ENCODE measurements around the gene BICC1. TPM values are rescaled to one million over a fixed set of nuclear protein-coding genes. Genes with fewer than 3 reads are reported as not detected.
"Not testable (repeated sequence)": the region's sequence is repeated elsewhere in the genome, so short reads cannot be mapped to it uniquely, and the experiment has no call there.

BICC1 gene
- total RNA-seq, 1 experiment from 2014 or later = 118 TPM

GRCh38 chr10:58856508-58857240 is 344.0 kb downstream of the BICC1 start:
- Mint-ChIP-seq H3K27me3 (ENCODE audit: insufficient read depth, unreplicated experiment) (no peaks in the 10 kb centered on the region), H3K4me3 (ENCODE audit: unreplicated experiment) (no peak overlapping the region), H3K36me3 (ENCODE audit: insufficient read depth, unreplicated experiment) (no peaks in the 10 kb centered on the region), H3K4me1 (ENCODE audit: low read depth, unreplicated experiment) (peaks cover 12% of the 10 kb centered on the region), H3K9me3 (ENCODE audit: unreplicated experiment) (peaks cover 19% of the 10 kb centered on the region), H3K27ac (ENCODE audit: unreplicated experiment) (peak overlapping the region; percentile 82)
- CTCF ChIA-PET = interaction anchor here (0.6 kb wide), 1 partner anchor 15 kb away, joined by 4 read pairs; no protein-coding TSS in a partner anchor
- Histone ChIP-seq H3K4me1 (peaks cover 21% of the 10 kb centered on the region), H3K9me3 (no peaks in the 10 kb centered on the region), H3K4me3 (ENCODE audit: low read depth, low read length) (no peak overlapping the region), H3K36me3 (ENCODE audit: control insufficient read depth, insufficient read depth, low read length) (no peaks in the 10 kb centered on the region), H3K27me3 (replicated peaks; ENCODE audit: control insufficient read depth, insufficient read depth, low read length) (no peaks in the 10 kb centered on the region)
- BruUV-seq (replicated peaks) = no TSS peak
- no peak for TF ChIP-seq CTCF (IDR thresholded peaks at IDR 0.05; ENCODE audit: insufficient read depth in 1 of 2, low read depth in 1 of 2, low read length in 1 of 2, severe bottlenecking in 1 of 2, unreplicated experiment in 1 of 2)
- POLR2A ChIA-PET = interaction anchor here (0.6 kb wide), 1 partner anchor 222 kb away, joined by 5 read pairs; no protein-coding TSS in a partner anchor
- DNase-seq = peak; percentile 81 to 90
- intact Hi-C loops (cut with micrococcal nuclease; ENCODE audit: unreplicated experiment) = loop anchor here (1.0 kb wide), 2 partner anchors 12 to 43 kb away; no protein-coding TSS in a partner anchor

GRCh38 chr10:58857251-58857805 is 344.7 kb downstream of the BICC1 start:
- no peak overlapping the region for H3K4me3 ChIP-seq (ENCODE audit: low read depth, low read length)
- DNase-seq = no peak
- Mint-ChIP-seq H3K27ac (ENCODE audit: unreplicated experiment) (peak overlapping the region; percentile 82), H3K9me3 (ENCODE audit: unreplicated experiment) (peaks cover 19% of the 10 kb centered on the region), H3K27me3 (ENCODE audit: insufficient read depth, unreplicated experiment) (no peaks in the 10 kb centered on the region), H3K4me1 (ENCODE audit: low read depth, unreplicated experiment) (peaks cover 12% of the 10 kb centered on the region), H3K36me3 (ENCODE audit: insufficient read depth, unreplicated experiment) (no peaks in the 10 kb centered on the region), H3K4me3 (ENCODE audit: unreplicated experiment) (no peak overlapping the region)
- no peaks in the 10 kb centered on the region for H3K9me3 ChIP-seq
- peaks cover 21% of the 10 kb centered on the region for H3K4me1 ChIP-seq
- intact Hi-C loops (cut with micrococcal nuclease; ENCODE audit: unreplicated experiment) = no loop called here
- H3K27me3 ChIP-seq (replicated peaks; ENCODE audit: control insufficient read depth, insufficient read depth, low read length) = no peaks in the 10 kb centered on the region
- CTCF ChIA-PET = no interaction called here
- POLR2A ChIA-PET = no interaction called here
- BruUV-seq (replicated peaks) = no TSS peak
- no peak for TF ChIP-seq CTCF (IDR thresholded peaks at IDR 0.05; ENCODE audit: insufficient read depth in 1 of 2, low read depth in 1 of 2, low read length in 1 of 2, severe bottlenecking in 1 of 2, unreplicated experiment in 1 of 2)
- H3K36me3 ChIP-seq (ENCODE audit: control insufficient read depth, insufficient read depth, low read length) = no peaks in the 10 kb centered on the region

GRCh38 chr10:58858123-58858522 is 345.5 kb downstream of the BICC1 start:
- peaks cover 27% of the 10 kb centered on the region for H3K9me3 Mint-ChIP-seq (ENCODE audit: unreplicated experiment)
- CTCF ChIA-PET = interaction anchor here (0.6 kb wide), 1 partner anchor 99 kb away, joined by 3 read pairs; no protein-coding TSS in a partner anchor
- BruUV-seq (replicated peaks); H3K36me3 Mint-ChIP-seq (ENCODE audit: insufficient read depth, unreplicated experiment); H3K9me3 ChIP-seq; H3K4me3 Mint-ChIP-seq (ENCODE audit: unreplicated experiment); H3K27me3 Mint-ChIP-seq (ENCODE audit: insufficient read depth, unreplicated experiment); DNase-seq; intact Hi-C loops (cut with micrococcal nuclease; ENCODE audit: unreplicated experiment); H3K4me3 ChIP-seq (ENCODE audit: low read depth, low read length); H3K36me3 ChIP-seq (ENCODE audit: control insufficient read depth, insufficient read depth, low read length); H3K27me3 ChIP-seq (replicated peaks; ENCODE audit: control insufficient read depth, insufficient read depth, low read length); POLR2A ChIA-PET; H3K27ac Mint-ChIP-seq (ENCODE audit: unreplicated experiment): not testable (repeated sequence)
- H3K4me1 ChIP-seq = peaks cover 21% of the 10 kb centered on the region
- H3K4me1 Mint-ChIP-seq (ENCODE audit: low read depth, unreplicated experiment) = peaks cover 12% of the 10 kb centered on the region
